H1 (cell line): Measurements from ENCODE around the gene ZNF609. TPM values are rescaled to one million over a fixed set of nuclear protein-coding genes. Genes with fewer than 3 reads are reported as not detected.

Experiments used
- CTCF ChIA-PET: fragments of 300-600 bp; sonication (Branson Sonifier 250); formaldehyde crosslinking; loops from one replicate; lab custom pipeline; 2021; ENCODE audit not compliant: partially characterized antibody; lab: Charles Lee
- POLR2A ChIA-PET: fragments of 300-600 bp; sonication (Branson Sonifier 250); formaldehyde crosslinking; loops from one replicate; lab custom pipeline; 2021; ENCODE audit warnings: inconsistent platforms; ENCODE audit not compliant: partially characterized antibody; lab: Charles Lee
- DNase-seq, 2 experiments: peaks; one replicate each; pipeline versions ENCODE4 v3.0.0 to v3.0.0-alpha.2; 2010 to 2022; ENCODE audit warnings: low spot score in 2 of 2, low read depth in 1 of 2, mixed read lengths in 1 of 2
- FAIRE-seq: peaks from 2 replicates; lab custom pipeline; 2011; peaks lifted over from hg19 to GRCh38; lab: Jason Lieb, UNC
- H2AFZ ChIP-seq: 2 replicates; pipeline ENCODE4 v1.8.1; 2012; ENCODE audit warnings: low read length, inconsistent platforms
- H2AK5ac ChIP-seq: 2 replicates; pipeline ENCODE4 v1.6.1; 2013; ENCODE audit warnings: low read depth, low read length
- H2BK120ac ChIP-seq: replicated peaks from 2 replicates; pipeline ENCODE3; 2013; ENCODE audit warnings: low read depth, low read length, inconsistent platforms
- H2BK12ac ChIP-seq: 2 replicates; pipeline ENCODE4 v1.6.1; 2013; ENCODE audit warnings: low read depth, low read length
- H2BK15ac ChIP-seq: 2 replicates; pipeline ENCODE4 v1.6.1; 2013; ENCODE audit warnings: low read length
- H2BK20ac ChIP-seq: 2 replicates; pipeline ENCODE4 v1.6.1; 2013; ENCODE audit warnings: low read length
- H2BK5ac ChIP-seq: 2 replicates; pipeline ENCODE4 v1.6.1; 2013; ENCODE audit warnings: low read depth, low read length
- H3K14ac ChIP-seq: 2 replicates; pipeline ENCODE4 v1.6.1; 2013; ENCODE audit warnings: inconsistent platforms; ENCODE audit not compliant: insufficient read length
- H3K18ac ChIP-seq: 2 replicates; pipeline ENCODE4 v1.6.1; 2013; ENCODE audit warnings: low read length; ENCODE audit errors: extremely low read depth
- H3K23ac ChIP-seq: 2 replicates; pipeline ENCODE4 v1.6.1; 2013; ENCODE audit warnings: inconsistent platforms; ENCODE audit not compliant: insufficient read length
- H3K23me2 ChIP-seq: 2 replicates; pipeline ENCODE4 v1.6.1; 2013; ENCODE audit warnings: low read depth, low read length
- H3K27ac ChIP-seq: 2 replicates; pipeline ENCODE4 v1.6.1; 2011; ENCODE audit warnings: low read depth, low read length, inconsistent platforms
- H3K27me3 ChIP-seq, 4 experiments: replicated peaks in 1 of 4; 1 replicate in 1 of 4; 2 replicates in 3 of 4; pipeline versions ENCODE4 v1.6.1 to v1.8.1; 2011 to 2013; ENCODE audit warnings: low read length in 3 of 4, mild to moderate bottlenecking in 3 of 4, inconsistent platforms in 2 of 4, mixed read lengths in 2 of 4, moderate library complexity in 1 of 4; ENCODE audit not compliant: control insufficient read depth in 3 of 4, insufficient read depth in 3 of 4; ENCODE audit errors: extremely low read depth in 1 of 4
- H3K36me3 ChIP-seq, 4 experiments: 2 replicates each; pipeline versions ENCODE4 v1.6.1 to v1.8.1; 2011 to 2013; ENCODE audit warnings: mild to moderate bottlenecking in 4 of 4, low read length in 3 of 4, moderate library complexity in 2 of 4, control low read depth in 1 of 4, inconsistent platforms in 1 of 4; ENCODE audit not compliant: insufficient read depth in 4 of 4, control insufficient read depth in 2 of 4
- H3K4ac ChIP-seq: replicated peaks from 2 replicates; pipeline ENCODE3; 2013; ENCODE audit warnings: low read length, low read depth, mixed read lengths, inconsistent platforms; ENCODE audit not compliant: insufficient read length
- H3K4me1 ChIP-seq, 4 experiments: replicated peaks in 1 of 4; 1 replicate in 1 of 4; 2 replicates in 3 of 4; pipeline versions ENCODE4 v1.6.1 to v1.8.1; 2011 to 2013; ENCODE audit warnings: low read length in 3 of 4, inconsistent platforms in 2 of 4, mixed read lengths in 1 of 4; ENCODE audit not compliant: insufficient read depth in 4 of 4, control insufficient read depth in 3 of 4
- H3K4me2 ChIP-seq, 2 experiments: 2 replicates each; pipeline versions ENCODE4 v1.6.1 to v1.8.1; 2011 to 2013; ENCODE audit warnings: low read depth in 2 of 2, low read length in 2 of 2, control low read depth in 1 of 2, inconsistent platforms in 1 of 2, mild to moderate bottlenecking in 1 of 2; ENCODE audit not compliant: insufficient read depth in 1 of 2
- H3K4me3 ChIP-seq, 4 experiments: fragments of 200-600, 300-600 bp in 1 of 4; sonication (generic), shearing (Covaris generic), sonication (Bioruptor Twin) in 1 of 4; 2 replicates each; pipeline versions ENCODE4 v1.5.1 to v1.8.1; 2011 to 2016; ENCODE audit warnings: low read length in 4 of 4, low read depth in 3 of 4, control low read depth in 2 of 4, inconsistent platforms in 2 of 4, mild to moderate bottlenecking in 2 of 4, mixed read lengths in 1 of 4, moderate library complexity in 1 of 4; ENCODE audit not compliant: insufficient read depth in 2 of 4; ENCODE audit errors: extremely low read depth in 1 of 4
- H3K56ac ChIP-seq: replicated peaks from 2 replicates; pipeline ENCODE3; 2013; ENCODE audit warnings: low read depth, mild to moderate bottlenecking, mixed read lengths, low read length, inconsistent platforms; ENCODE audit not compliant: insufficient read length
- H3K79me1 ChIP-seq: 2 replicates; pipeline ENCODE4 v1.6.1; 2013; ENCODE audit warnings: low read depth, low read length, control low read depth
- H3K79me2 ChIP-seq, 2 experiments: 2 replicates each; pipeline versions ENCODE4 v1.6.1 to v1.8.1; 2012 to 2013; ENCODE audit warnings: low read length in 2 of 2, mild to moderate bottlenecking in 2 of 2, inconsistent platforms in 1 of 2; ENCODE audit not compliant: insufficient read depth in 2 of 2, control insufficient read depth in 1 of 2
- H3K9ac ChIP-seq, 4 experiments: replicated peaks in 1 of 4; 1 replicate in 1 of 4; 2 replicates in 3 of 4; pipeline versions ENCODE4 v1.6.1 to v1.8.1; 2011 to 2013; ENCODE audit warnings: low read depth in 3 of 4, low read length in 3 of 4, control low read depth in 2 of 4, mild to moderate bottlenecking in 2 of 4, moderate library complexity in 2 of 4, inconsistent platforms in 1 of 4; ENCODE audit errors: extremely low read depth in 1 of 4
- H3K9me3 ChIP-seq, 2 experiments: 2 replicates each; pipeline versions ENCODE4 v1.6.1 to v1.8.1; 2012 to 2013; ENCODE audit warnings: mild to moderate bottlenecking in 2 of 2, moderate library complexity in 2 of 2, control low read depth in 1 of 2, inconsistent platforms in 1 of 2, low read depth in 1 of 2, low read length in 1 of 2, mixed read lengths in 1 of 2; ENCODE audit not compliant: insufficient read depth in 2 of 2
- H4K20me1 ChIP-seq, 2 experiments: replicated peaks in 1 of 2; 2 replicates each; pipeline versions ENCODE3 to v1.8.1; 2011 to 2013; ENCODE audit warnings: inconsistent platforms in 2 of 2, low read length in 2 of 2, mild to moderate bottlenecking in 1 of 2; ENCODE audit not compliant: insufficient read depth in 2 of 2, control insufficient read depth in 1 of 2
- H4K5ac ChIP-seq: 2 replicates; pipeline ENCODE4 v1.6.1; 2013; ENCODE audit warnings: low read length, low read depth, mixed read lengths, inconsistent platforms; ENCODE audit not compliant: insufficient read length
- H4K8ac ChIP-seq: 2 replicates; pipeline ENCODE4 v1.8.0; 2013; ENCODE audit warnings: mild to moderate bottlenecking, moderate library complexity, low read length, inconsistent platforms; ENCODE audit not compliant: insufficient read depth; ENCODE audit errors: extremely low read depth
- H4K91ac ChIP-seq: replicated peaks from 2 replicates; pipeline ENCODE3; 2013; ENCODE audit warnings: low read length, mixed read lengths, inconsistent platforms; ENCODE audit not compliant: insufficient read length
- ASH2L ChIP-seq: fragments of 200-600, 300-600 bp; sonication (generic); IDR thresholded peaks from one replicate; pipeline ENCODE4 v1.7.1; 2017; ENCODE audit warnings: low read length
- ATF2 ChIP-seq: IDR thresholded peaks from 2 replicates; pipeline ENCODE4 v1.6.1; 2012; ENCODE audit warnings: low read length, inconsistent platforms
- BRCA1 ChIP-seq: IDR thresholded peaks from 2 replicates; pipeline ENCODE4 v1.6.1; 2012; ENCODE audit warnings: low read depth, low read length, improper control_type of control experiment
- CBX8 ChIP-seq: fragments of 300-800, 300-1000 bp; sonication (generic); IDR thresholded peaks from 2 replicates; pipeline ENCODE4 v1.7.1; 2016; ENCODE audit warnings: low read depth, low read length, borderline replicate concordance
- CTBP2 ChIP-seq: IDR thresholded peaks from 2 replicates; pipeline ENCODE4 v1.7.0; 2011; ENCODE audit warnings: borderline replicate concordance, mild to moderate bottlenecking, moderate library complexity, mixed read lengths, low read length; ENCODE audit not compliant: insufficient read depth, insufficient read length
- FOSL1 ChIP-seq: IDR thresholded peaks from 2 replicates; pipeline ENCODE4 v1.6.1; 2011; ENCODE audit warnings: mild to moderate bottlenecking, low read depth, low read length, moderate library complexity; ENCODE audit not compliant: insufficient read depth
- GTF2F1 ChIP-seq: IDR thresholded peaks from 2 replicates; pipeline ENCODE4 v1.6.1; 2012; ENCODE audit warnings: low read depth, low read length, improper control_type of control experiment, borderline replicate concordance
- HDAC2 ChIP-seq, 2 experiments: fragments of 300-600 bp in 1 of 2; sonication (generic) in 1 of 2; IDR thresholded peaks; 2 replicates each; pipeline ENCODE4 v1.6.1; 2011 to 2012; ENCODE audit warnings: low read depth in 2 of 2, low read length in 2 of 2, mild to moderate bottlenecking in 2 of 2, moderate library complexity in 2 of 2, borderline replicate concordance in 1 of 2, inconsistent platforms in 1 of 2
- KDM1A ChIP-seq: fragments of 200-600, 300-600 bp; sonication (generic); IDR thresholded peaks from 2 replicates; pipeline ENCODE4 v1.7.1; 2016; ENCODE audit warnings: mild to moderate bottlenecking, low read length, borderline replicate concordance
- MAX ChIP-seq: IDR thresholded peaks from 2 replicates; pipeline ENCODE4 v1.6.1; 2012; ENCODE audit warnings: inconsistent platforms
- TCF12 ChIP-seq: IDR thresholded peaks from 2 replicates; pipeline ENCODE4 v1.6.1; 2011; ENCODE audit warnings: low read depth, mild to moderate bottlenecking, low read length
- WGBS, 2 experiments: shearing (Covaris generic) in 1 of 2; methylation state at CpG; one replicate each; pipeline versions ENCODE4 v1.1.6 to v1.1.7; 2013 to 2015; ENCODE audit warnings: low lambda C conversion rate in 2 of 2, mixed read lengths in 2 of 2, inconsistent platforms in 1 of 2, low coverage in 1 of 2, missing lambda C conversion rate in 1 of 2; ENCODE audit not compliant: insufficient replicate concordance in 2 of 2, insufficient coverage in 1 of 2, insufficient read length in 1 of 2; ENCODE audit errors: extremely low coverage in 1 of 2, missing lambda C conversion rate in 1 of 2; 5-methylcytosine and 5-hydroxymethylcytosine counted together
- polyA plus RNA-seq, 7 experiments: library from polyadenylated mRNA; depleted of rRNA in 3 of 7; stranded (reverse) in 5 of 7; unstranded in 2 of 7; fragments of >200 nt in 5 of 7; fragments of 200-250 nt in 2 of 7; gene quantifications; 1 replicate in 5 of 7; 2 replicates in 1 of 7; 4 replicates in 1 of 7; pipeline versions ENCODE4 v1.2.1 to v1.2.3, GENCODE V29; 2011 to 2013; ENCODE audit warnings: missing spikeins in 2 of 7, mixed read lengths in 2 of 7
- total RNA-seq: library from RNA; stranded (reverse); fragmentation: NEBNext Ultra II Directional; extraction: Animal tissue kit (Norgen Biotek cat#: 25700); gene quantifications from 2 replicates; pipeline ENCODE4 v1.2.1, GENCODE V29; 2021

Gene ZNF609
- total and polyA plus RNA-seq, 2 of the 8 experiments (the other 6 are each of a cell fraction or from before 2014, with no cell fraction given), result 15.5 to 47.8 TPM

GRCh38 chr15:64589435-64590084, 129.2 kb downstream of the ZNF609 start:
- no peak overlapping the region for H3K27ac ChIP-seq
- H4K91ac ChIP-seq, result no peak overlapping the region
- no peak overlapping the region for H2BK20ac ChIP-seq
- H3K4me2 ChIP-seq, result no peak overlapping the region
- H2AFZ ChIP-seq, result no peak overlapping the region
- 90% methylated on average over 3 of the region's 3 CpGs; no CpG with 5 or more reads in 1 of the 2 experiments for WGBS, 2 experiments
- no peak for DNase-seq
- 0 out of 2 replicates have a peak, but pooled peaks cover 2% of the 10 kb centered on the region for H3K79me1 ChIP-seq
- H4K5ac ChIP-seq, result no peak overlapping the region
- POLR2A ChIA-PET, result no interaction called here
- no peak overlapping the region for H3K4ac ChIP-seq
- H3K56ac ChIP-seq, result no peak overlapping the region
- H3K9ac ChIP-seq, result no peak overlapping the region
- H3K9me3 ChIP-seq, result no peaks in the 10 kb centered on the region
- no peaks in the 10 kb centered on the region for H3K27me3 ChIP-seq
- no peaks in the 10 kb centered on the region for H3K23me2 ChIP-seq
- no peak overlapping the region for H3K14ac ChIP-seq
- H3K18ac ChIP-seq, result no peak overlapping the region
- H3K23ac ChIP-seq, result no peak overlapping the region
- no peaks in the 10 kb centered on the region for H3K4me1 ChIP-seq
- H3K79me2 ChIP-seq, result peaks cover 4 to 80% of the 10 kb centered on the region in 2 experiments; a peak in 3 of 4 replicates
- H2BK120ac ChIP-seq, result no peak overlapping the region
- no peaks in the 10 kb centered on the region for H3K36me3 ChIP-seq
- H2BK5ac ChIP-seq, result no peak overlapping the region
- no peak overlapping the region for H2BK12ac ChIP-seq
- no peak overlapping the region for H4K8ac ChIP-seq
- H4K20me1 ChIP-seq, result peaks cover 3 to 8% of the 10 kb centered on the region in 2 experiments
- no peak for FAIRE-seq
- CTCF ChIA-PET, result interaction anchor here (1.0 kb wide), 2 partner anchors 11 to 23 kb away, joined by 3 read pairs; no protein-coding TSS in a partner anchor
- no peak overlapping the region for H2BK15ac ChIP-seq
- H3K4me3 ChIP-seq, result no peak overlapping the region
- H2AK5ac ChIP-seq, result no peak overlapping the region
- TF ChIP-seq BRCA1 (no peak), TCF12 (no peak), ATF2 (no peak), HDAC2 (IDR thresholded peaks at IDR 0.05; ENCODE audit: borderline replicate concordance in 1 of 2, low read depth in 2 of 2, low read length in 2 of 2) (no peak), FOSL1 (no peak), ASH2L (no peak), MAX (no peak), KDM1A (no peak), CTBP2 (no peak), CBX8 (no peak), GTF2F1 (no peak)
